ENCODE measurements around the gene HEXB. TPM values are rescaled to one million over a fixed set of nuclear protein-coding genes. Genes with fewer than 3 reads are reported as not detected.
"Not testable (repeated sequence)": the region's sequence is repeated elsewhere in the genome, so short reads cannot be mapped to it uniquely, and the experiment has no call there.

HEXB gene
- total and polyA plus RNA-seq, 2 experiments from 2014 or later: 26.8 to 30.1 TPM

DNA sequence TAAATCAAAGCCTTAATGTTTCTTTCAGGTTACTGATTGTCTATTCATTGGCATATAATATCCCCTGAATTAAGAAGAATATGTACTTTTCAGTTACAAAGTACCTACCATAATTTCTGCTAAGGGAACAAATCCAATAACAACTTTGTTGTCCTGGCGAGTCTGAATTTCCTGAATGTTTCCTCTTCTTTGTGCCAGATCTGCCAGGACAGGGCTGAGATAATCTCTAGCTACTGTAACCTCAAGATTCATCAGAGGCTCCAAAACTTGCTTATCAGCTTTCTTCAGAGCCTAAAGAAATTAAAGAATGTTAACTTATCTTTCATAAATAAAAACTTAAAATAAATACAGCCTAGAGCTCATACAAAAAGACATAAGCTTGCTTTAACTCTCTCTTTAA, 37.2 kb downstream of the HEXB start:
- no peak for TF ChIP-seq CTCF (IDR thresholded peaks at IDR 0.05; ENCODE audit: low read depth, low read length)
- no peak overlapping the region for H3K4me3 ChIP-seq
- no peak for DNase-seq (ENCODE audit: low read depth in 1 of 2, low spot score in 1 of 2)
- no peaks in the 10 kb centered on the region for H3K27me3 ChIP-seq
- peaks cover 49% of the 10 kb centered on the region for H3K36me3 ChIP-seq
- H3K4me1 ChIP-seq (ENCODE audit: low read depth): no peaks in the 10 kb centered on the region
- H3K27ac ChIP-seq: no peak overlapping the region
- H3K9me3 ChIP-seq (ENCODE audit: low read depth): no peaks in the 10 kb centered on the region

DNA sequence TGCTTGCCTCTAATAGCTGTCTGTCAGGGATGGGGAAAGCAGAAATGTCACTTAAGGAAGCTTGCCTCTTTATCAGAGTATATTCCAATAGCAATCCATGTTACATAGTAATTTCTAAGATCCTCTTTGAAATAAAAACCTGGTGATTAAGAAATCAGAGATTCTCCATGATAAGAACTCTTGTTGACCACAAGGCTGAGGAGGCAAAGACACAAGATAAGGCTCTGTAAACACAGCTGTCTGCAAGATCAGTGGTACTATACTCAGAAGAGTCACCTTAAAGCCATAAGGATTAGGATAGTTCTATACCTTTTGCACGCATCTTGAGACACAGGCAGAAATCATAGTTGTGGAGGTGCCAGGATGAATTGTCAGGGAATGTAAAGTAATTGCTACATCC, 40.3 kb downstream of the HEXB start:
- H3K27ac ChIP-seq: no peak overlapping the region
- no peaks in the 10 kb centered on the region for H3K4me1 ChIP-seq (ENCODE audit: low read depth)
- H3K9me3 ChIP-seq (ENCODE audit: low read depth): no peaks in the 10 kb centered on the region
- H3K4me3 ChIP-seq: no peak overlapping the region
- TF ChIP-seq CTCF (IDR thresholded peaks at IDR 0.05; ENCODE audit: low read depth, low read length): no peak
- H3K27me3 ChIP-seq: no peaks in the 10 kb centered on the region
- no peak for DNase-seq (ENCODE audit: low read depth in 1 of 2, low spot score in 1 of 2)
- peaks cover 51% of the 10 kb centered on the region for H3K36me3 ChIP-seq

GRCh38 chr5:74736759-74737158, 51.7 kb downstream of the HEXB start:
- DNase-seq (ENCODE audit: low read depth in 1 of 2, low spot score in 1 of 2): no peak
- Histone ChIP-seq H3K36me3 (peaks cover 67% of the 10 kb centered on the region), H3K27ac (no peak overlapping the region)

DNA sequence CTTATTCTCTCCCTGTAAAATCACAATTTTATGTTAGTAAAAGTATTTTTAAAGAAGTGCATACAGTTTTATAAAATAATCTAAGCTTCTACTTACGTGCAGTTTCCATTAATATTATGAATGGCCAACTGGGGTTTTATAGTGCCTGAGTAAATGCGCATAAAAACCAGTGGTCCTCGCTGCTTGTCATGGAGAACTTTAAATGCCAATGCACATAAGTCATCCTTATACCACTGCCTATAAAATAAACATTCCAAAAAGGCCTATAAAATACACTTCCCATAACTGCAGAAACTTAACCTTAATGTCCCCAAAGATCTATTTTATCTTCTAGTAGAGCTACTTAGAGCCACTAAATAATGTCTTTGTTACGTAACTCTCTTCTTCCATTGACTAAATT, 53.4 kb downstream of the HEXB start:
- peaks cover 65% of the 10 kb centered on the region for H3K36me3 ChIP-seq
- DNase-seq (ENCODE audit: low read depth in 1 of 2, low spot score in 1 of 2): no peak
- no peak for TF ChIP-seq CTCF (IDR thresholded peaks at IDR 0.05; ENCODE audit: low read depth, low read length)

More at GRCh38 chr5:74736759-74737158, 51.7 kb downstream of the HEXB start:
- H3K4me1 ChIP-seq (ENCODE audit: low read depth): no peaks in the 10 kb centered on the region
- TF ChIP-seq CTCF (IDR thresholded peaks at IDR 0.05; ENCODE audit: low read depth, low read length): no peak
- H3K27me3 ChIP-seq: no peaks in the 10 kb centered on the region
- H3K9me3 ChIP-seq (ENCODE audit: low read depth): no peaks in the 10 kb centered on the region
- H3K4me3 ChIP-seq: no peak overlapping the region

DNA sequence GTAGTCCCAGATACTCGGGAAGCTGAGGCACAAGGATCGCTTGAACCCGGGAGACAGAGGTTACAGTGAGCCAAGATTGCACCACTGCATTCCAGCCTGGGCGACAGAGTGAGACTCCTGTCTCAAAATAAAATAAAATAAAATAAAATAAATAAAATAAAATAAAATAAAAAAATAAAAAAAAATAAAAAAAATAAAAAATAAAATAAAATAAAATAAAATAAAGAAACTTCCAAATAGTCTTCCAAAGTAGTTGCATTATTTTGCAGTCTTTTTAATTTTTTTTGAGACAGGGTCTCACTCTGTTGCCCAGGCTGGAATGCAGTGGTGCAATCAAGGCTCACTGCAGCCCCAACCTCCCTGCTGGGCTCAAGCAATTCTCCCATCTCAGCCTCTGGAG, 63.7 kb downstream of the HEXB start:
- H3K9me3 ChIP-seq (ENCODE audit: low read depth); H3K27me3 ChIP-seq; H3K27ac ChIP-seq; H3K4me1 ChIP-seq (ENCODE audit: low read depth); DNase-seq (ENCODE audit: low read depth in 1 of 2, low spot score in 1 of 2); H3K4me3 ChIP-seq: not testable (repeated sequence)
- H3K36me3 ChIP-seq: peaks cover 49% of the 10 kb centered on the region

More for the DNA sequence above, 53.4 kb downstream of the HEXB start:
- Histone ChIP-seq H3K27ac (no peak overlapping the region), H3K4me1 (ENCODE audit: low read depth) (no peaks in the 10 kb centered on the region), H3K4me3 (no peak overlapping the region), H3K9me3 (ENCODE audit: low read depth) (no peaks in the 10 kb centered on the region), H3K27me3 (no peaks in the 10 kb centered on the region)

DNA sequence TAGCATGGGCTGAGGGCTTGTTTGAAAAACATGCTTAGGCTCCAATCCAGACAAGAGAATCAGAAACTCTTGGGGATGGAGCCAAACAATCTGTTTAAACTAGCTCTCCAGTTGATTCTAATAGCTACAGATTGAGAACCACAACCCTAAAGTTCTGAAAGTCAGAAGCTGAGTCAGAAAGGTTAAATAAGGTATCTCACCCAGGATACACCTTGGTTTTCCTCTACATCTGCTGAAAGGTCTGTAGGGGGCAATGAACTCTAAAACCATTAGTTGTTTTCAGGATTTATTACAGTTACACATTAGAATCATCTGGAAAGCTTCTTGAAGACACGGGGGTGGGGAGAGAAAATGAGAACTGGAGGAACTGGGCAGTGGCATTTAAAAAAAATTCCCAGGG, 76.2 kb downstream of the HEXB start:
- Histone ChIP-seq H3K36me3 (peaks cover 40% of the 10 kb centered on the region), H3K4me3 (no peak overlapping the region), H3K4me1 (ENCODE audit: low read depth) (peaks cover 5% of the 10 kb centered on the region), H3K27ac (no peak overlapping the region), H3K27me3 (no peaks in the 10 kb centered on the region), H3K9me3 (ENCODE audit: low read depth) (no peaks in the 10 kb centered on the region)
- TF ChIP-seq CTCF (IDR thresholded peaks at IDR 0.05; ENCODE audit: low read depth, low read length): no peak
- no peak for DNase-seq (ENCODE audit: low read depth in 1 of 2, low spot score in 1 of 2)
